K562 (cell line): ENCODE measurements around the gene BLOC1S3. TPM values are rescaled to one million over a fixed set of nuclear protein-coding genes. Genes with fewer than 3 reads are reported as not detected.

Experiments used
- CEBPB ChIP-seq: fragments of 450-650 bp; IDR thresholded peaks from 2 replicates; pipeline ENCODE4 v1.6.1; 2016; ENCODE audit warnings: missing genetic modification characterization, missing compliant biosample characterization
- L3MBTL2 ChIP-seq: fragments of 450-650 bp; IDR thresholded peaks from 2 replicates; pipeline ENCODE4 v1.6.1; 2016; ENCODE audit warnings: mild to moderate bottlenecking, moderate library complexity
- NR2C1 ChIP-seq, 2 experiments: fragments of 450-650 bp; IDR thresholded peaks; 2 replicates each; pipeline ENCODE4 v1.6.1; 2017; ENCODE audit warnings: mild to moderate bottlenecking in 2 of 2, antibody characterized with exemption in 1 of 2, inconsistent platforms in 1 of 2, missing compliant biosample characterization in 1 of 2, missing genetic modification characterization in 1 of 2
- PHF21A ChIP-seq: fragments of 450-650 bp; IDR thresholded peaks from 2 replicates; pipeline ENCODE4 v1.6.1; 2017; ENCODE audit warnings: low read depth, borderline replicate concordance
- POLR2AphosphoS5 ChIP-seq: IDR thresholded peaks from 2 replicates; pipeline ENCODE4 v1.6.1; 2011; ENCODE audit warnings: mild to moderate bottlenecking, low read depth, low read length, moderate library complexity; ENCODE audit not compliant: control insufficient read depth, insufficient read depth
- RAD51 ChIP-seq: fragments of 450-650 bp; IDR thresholded peaks from 2 replicates; pipeline ENCODE4 v1.7.1; 2016; ENCODE audit warnings: low read depth, mild to moderate bottlenecking, borderline replicate concordance
- SMAD1 ChIP-seq: fragments of 150-350 bp; IDR thresholded peaks from 2 replicates; pipeline ENCODE4 v1.6.1; 2014; ENCODE audit warnings: low read length, low read depth; ENCODE audit not compliant: partially characterized antibody
- TAF1 ChIP-seq: IDR thresholded peaks from 2 replicates; pipeline ENCODE4 v1.6.1; 2011; ENCODE audit warnings: mild to moderate bottlenecking, low read length, moderate library complexity; ENCODE audit not compliant: insufficient read depth, control insufficient read depth, severe bottlenecking; ENCODE audit errors: extremely low read depth
- TAF7 ChIP-seq: fragments of 450-650 bp; IDR thresholded peaks from 2 replicates; pipeline ENCODE4 v1.6.1; 2016; ENCODE audit warnings: missing genetic modification characterization, missing compliant biosample characterization
- TCF3 ChIP-seq: sonication (generic); formaldehyde crosslinking; IDR thresholded peaks from 2 replicates; pipeline ENCODE4 v1.4.0; 2020; ENCODE audit warnings: mild to moderate bottlenecking, missing genetic modification reagents
- U2AF2 ChIP-seq: fragments of 200-400 bp; formaldehyde crosslinking; optimal IDR thresholded peaks from 2 replicates; pipeline ENCODE3; 2017; ENCODE audit warnings: low read depth, mild to moderate bottlenecking, low read length
- ZNF143 ChIP-seq: sonication (generic); formaldehyde crosslinking; IDR thresholded peaks from 2 replicates; pipeline ENCODE4 v1.9.0; 2022; ENCODE audit warnings: mild to moderate bottlenecking, missing genetic modification reagents
- ZNF699 ChIP-seq: fragments of 250-450 bp; sonication (Bioruptor Pico); IDR thresholded peaks from 2 replicates; pipeline ENCODE4 v1.8.0; 2021; ENCODE audit warnings: mild to moderate bottlenecking, moderate library complexity; ENCODE audit not compliant: insufficient replicate concordance
- ZNF778 ChIP-seq: fragments of 450-650 bp; formaldehyde crosslinking; IDR thresholded peaks from 2 replicates; pipeline ENCODE4 v1.4.0; 2020; ENCODE audit warnings: mild to moderate bottlenecking, moderate library complexity
- ZSCAN32 ChIP-seq: fragments of 450-650 bp; formaldehyde crosslinking; IDR thresholded peaks from 2 replicates; pipeline ENCODE4 v1.4.0; 2020; ENCODE audit warnings: mild to moderate bottlenecking, moderate library complexity
- polyA plus RNA-seq, 8 experiments: library from polyadenylated mRNA; depleted of rRNA in 4 of 8; stranded (reverse) in 5 of 8; unstranded in 3 of 8; fragments of >200 nt; fragmentation: Nextera tagmentation in 2 of 8; fragmentation: Illumina TruSeq in 1 of 8; extraction: Ambion mirVana in 2 of 8; extraction: Trizol in 1 of 8; gene quantifications; 2 replicates each; pipeline versions ENCODE4 v1.2.1 to v1.2.3, GENCODE V29; 2011 to 2014; ENCODE audit warnings: inconsistent platforms in 1 of 8, missing spikeins in 1 of 8
- total RNA-seq, 7 experiments: library from RNA; depleted of rRNA in 6 of 7; stranded (reverse); fragments of >200 nt in 6 of 7; fragmentation: Illumina TruSeq in 2 of 7; extraction: Trizol in 2 of 7; gene quantifications; 2 replicates each; pipeline versions ENCODE4 v1.2.1 to v1.2.3, GENCODE V29; 2011 to 2021; ENCODE audit warnings: low replicate concordance in 1 of 7
- TF ChIP-seq, protein P1 (sequence below), 2 experiments: fragments of 450-650 bp in 1 of 2; sonication (generic) in 1 of 2; formaldehyde crosslinking in 1 of 2; IDR thresholded peaks; 2 replicates each; pipeline versions ENCODE4 v1.7.1 to v1.9.0; 2016 to 2022; ENCODE audit warnings: inconsistent platforms in 1 of 2, mild to moderate bottlenecking in 1 of 2, missing genetic modification reagents in 1 of 2
- TF ChIP-seq, protein P2 (sequence below), 3 experiments: fragments of 200-800 bp in 1 of 3; sonication (Bioruptor generic) in 1 of 3; sonication (generic) in 1 of 3; formaldehyde crosslinking in 1 of 3; IDR thresholded peaks; 2 replicates each; pipeline versions ENCODE4 v1.6.1 to v1.8.0; 2016 to 2022; ENCODE audit warnings: mild to moderate bottlenecking in 2 of 3, missing compliant biosample characterization in 2 of 3, missing genetic modification characterization in 2 of 3, missing genetic modification reagents in 1 of 3

Gene BLOC1S3
- total and polyA plus RNA-seq, 9 of the 15 experiments (the other 6 are each of a cell fraction or from before 2014, with no cell fraction given), result 3.9 to 20.2 (median 10.4) TPM

DNA sequence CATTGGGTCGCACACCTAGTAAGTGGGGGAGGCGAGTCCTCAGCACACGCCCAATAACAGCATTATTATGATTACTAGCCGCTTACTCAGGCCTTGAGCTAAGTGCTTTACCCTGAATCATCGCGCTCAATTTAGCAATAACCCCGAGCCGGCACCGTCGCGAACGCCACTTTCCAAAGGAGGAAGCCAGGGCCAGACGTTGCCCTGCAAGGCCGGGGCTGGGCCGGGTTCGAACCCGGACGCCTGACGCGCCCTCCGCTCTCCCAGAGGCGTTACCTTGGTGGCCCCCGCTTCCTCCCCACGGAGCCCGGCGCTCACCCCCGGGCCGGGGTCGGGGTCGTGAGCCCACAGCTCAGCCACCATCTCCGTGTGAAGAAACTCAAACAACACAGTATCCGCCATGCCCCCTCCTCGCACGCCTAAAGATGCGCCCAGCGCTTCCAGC, 745 bp upstream of the BLOC1S3 start, which contains the start of gene TRAPPC6A (continued):
- TF ChIP-seq TAF7 (tag), result peak; percentile 63; the same call in 1 of the 2 replicates
- no peak for TF ChIP-seq PHF21A
- TF ChIP-seq CEBPB (tag), result no peak
- TF ChIP-seq SMAD1, result peak; percentile 36
- no peak for TF ChIP-seq ZNF778
- TF ChIP-seq NR2C1 (IDR thresholded peaks at IDR 0.05), result no peak
- TF ChIP-seq NR2C1 (tag; IDR thresholded peaks at IDR 0.05), result no peak
- TF ChIP-seq TAF1, result peak; percentile 56
- no peak for TF ChIP-seq ZNF699 (CRISPR knock-in tag)
- no peak for TF ChIP-seq RAD51
- TF ChIP-seq U2AF2, result no peak
- TF ChIP-seq, protein P1, sequence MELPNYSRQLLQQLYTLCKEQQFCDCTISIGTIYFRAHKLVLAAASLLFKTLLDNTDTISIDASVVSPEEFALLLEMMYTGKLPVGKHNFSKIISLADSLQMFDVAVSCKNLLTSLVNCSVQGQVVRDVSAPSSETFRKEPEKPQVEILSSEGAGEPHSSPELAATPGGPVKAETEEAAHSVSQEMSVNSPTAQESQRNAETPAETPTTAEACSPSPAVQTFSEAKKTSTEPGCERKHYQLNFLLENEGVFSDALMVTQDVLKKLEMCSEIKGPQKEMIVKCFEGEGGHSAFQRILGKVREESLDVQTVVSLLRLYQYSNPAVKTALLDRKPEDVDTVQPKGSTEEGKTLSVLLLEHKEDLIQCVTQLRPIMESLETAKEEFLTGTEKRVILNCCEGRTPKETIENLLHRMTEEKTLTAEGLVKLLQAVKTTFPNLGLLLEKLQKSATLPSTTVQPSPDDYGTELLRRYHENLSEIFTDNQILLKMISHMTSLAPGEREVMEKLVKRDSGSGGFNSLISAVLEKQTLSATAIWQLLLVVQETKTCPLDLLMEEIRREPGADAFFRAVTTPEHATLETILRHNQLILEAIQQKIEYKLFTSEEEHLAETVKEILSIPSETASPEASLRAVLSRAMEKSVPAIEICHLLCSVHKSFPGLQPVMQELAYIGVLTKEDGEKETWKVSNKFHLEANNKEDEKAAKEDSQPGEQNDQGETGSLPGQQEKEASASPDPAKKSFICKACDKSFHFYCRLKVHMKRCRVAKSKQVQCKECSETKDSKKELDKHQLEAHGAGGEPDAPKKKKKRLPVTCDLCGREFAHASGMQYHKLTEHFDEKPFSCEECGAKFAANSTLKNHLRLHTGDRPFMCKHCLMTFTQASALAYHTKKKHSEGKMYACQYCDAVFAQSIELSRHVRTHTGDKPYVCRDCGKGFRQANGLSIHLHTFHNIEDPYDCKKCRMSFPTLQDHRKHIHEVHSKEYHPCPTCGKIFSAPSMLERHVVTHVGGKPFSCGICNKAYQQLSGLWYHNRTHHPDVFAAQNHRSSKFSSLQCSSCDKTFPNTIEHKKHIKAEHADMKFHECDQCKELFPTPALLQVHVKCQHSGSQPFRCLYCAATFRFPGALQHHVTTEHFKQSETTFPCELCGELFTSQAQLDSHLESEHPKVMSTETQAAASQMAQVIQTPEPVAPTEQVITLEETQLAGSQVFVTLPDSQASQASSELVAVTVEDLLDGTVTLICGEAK (IDR thresholded peaks at IDR 0.05), result no peak
- TF ChIP-seq, protein P1 (CRISPR knock-in tag; IDR thresholded peaks at IDR 0.05), result no peak
- TF ChIP-seq ZSCAN32, result no peak
- TF ChIP-seq, protein P2, sequence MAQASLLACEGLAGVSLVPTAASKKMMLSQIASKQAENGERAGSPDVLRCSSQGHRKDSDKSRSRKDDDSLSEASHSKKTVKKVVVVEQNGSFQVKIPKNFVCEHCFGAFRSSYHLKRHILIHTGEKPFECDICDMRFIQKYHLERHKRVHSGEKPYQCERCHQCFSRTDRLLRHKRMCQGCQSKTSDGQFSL (CRISPR knock-in tag; IDR thresholded peaks at IDR 0.05), result no peak
- TF ChIP-seq, protein P2 (tag; IDR thresholded peaks at IDR 0.05), result no peak
- TF ChIP-seq ZNF143 (CRISPR knock-in tag), result no peak
- no peak for TF ChIP-seq L3MBTL2
- no peak for TF ChIP-seq TCF3 (CRISPR knock-in tag)
- TF ChIP-seq POLR2AphosphoS5, result peak; percentile 68; the same call in 1 of the 2 replicates
